Ovary (tissue), 3 donors: Measurements from ENCODE around the gene CCL28.

Source experiments
- CTCF ChIP-seq, 3 donors: fragments of 450-650 bp in 2 of 3; fragments of 200-600 bp in 1 of 3; IDR thresholded peaks; one replicate each; pipeline versions ENCODE4 v1.5.1 to v1.8.0; 2016 to 2022; ENCODE audit warnings: antibody characterized with exemption in 3 of 3, mild to moderate bottlenecking in 1 of 3
- POLR2A ChIP-seq: fragments of 450-650 bp; IDR thresholded peaks from one replicate; pipeline ENCODE4 v1.6.1; 2017; ENCODE audit warnings: antibody characterized with exemption, mild to moderate bottlenecking, moderate library complexity
- donor health status: DM: no; HTN: no; CAD: no.

DNA sequence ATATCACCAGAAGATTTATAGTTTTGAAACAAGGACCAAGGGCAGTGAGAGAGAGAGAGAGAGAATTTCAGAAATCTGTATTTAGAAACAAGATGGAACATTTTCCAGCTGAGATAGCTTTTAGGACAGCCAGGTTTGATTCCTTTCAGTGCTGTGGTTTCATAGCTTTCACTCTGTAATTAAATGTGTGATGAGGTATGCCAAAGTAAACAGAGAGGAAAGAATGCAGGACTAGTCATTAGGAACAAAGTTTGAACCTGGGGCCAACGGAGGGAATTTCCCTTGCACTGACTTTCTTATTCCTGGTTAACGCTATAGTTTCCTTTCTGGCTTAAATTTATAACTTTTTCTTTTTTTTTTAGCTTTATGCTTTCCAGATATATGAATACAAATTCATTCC is 10.0 kb upstream of the CCL28 start:
- TF ChIP-seq POLR2A (no peak), CTCF (IDR thresholded peaks at IDR 0.05) (no peak)
